Measurements from ENCODE around the gene HOGA1.

HOGA1 gene

GRCh38 chr10:97580421-97581367 is 3.5 kb upstream of the HOGA1 start:
- no peak for DNase-seq

GRCh38 chr10:97582169-97582568 is 2.0 kb upstream of the HOGA1 start:
- DNase-seq = no peak

- no peak for DNase-seq
These were observed 713 bp upstream of the HOGA1 start for GRCh38 chr10:97583476-97583875.

GRCh38 chr10:97584798-97585438 is 729 bp downstream of the HOGA1 start:
- DNase-seq = no peak

- no peak for DNase-seq
These were observed 1.2 kb downstream of the HOGA1 start for GRCh38 chr10:97585439-97585811.

GRCh38 chr10:97587183-97587582 is 3.0 kb downstream of the HOGA1 start:
- no peak for DNase-seq

GRCh38 chr10:97589479-97589878 is 5.3 kb downstream of the HOGA1 start, which contains the start of gene C10orf62:
TSS of gene C10orf62 (plus strand) at chr10:97589721. CDS start at chr10:97589898, 177 bp downstream.
- DNase-seq = no peak

GRCh38 chr10:97590082-97590747 is 6.0 kb downstream of the HOGA1 start:
- DNase-seq = no peak

- DNase-seq = no peak
These were observed 6.7 kb downstream of the HOGA1 start for GRCh38 chr10:97590748-97591495.

GRCh38 chr10:97593421-97593820 is 9.2 kb downstream of the HOGA1 start:
- no peak for DNase-seq

- no peak for DNase-seq
These were observed 12.2 kb downstream of the HOGA1 start for GRCh38 chr10:97596101-97597082.

- no peak for DNase-seq
These were observed 13.6 kb downstream of the HOGA1 start for GRCh38 chr10:97597778-97598177.

- no peak for DNase-seq
These were observed 14.4 kb downstream of the HOGA1 start for GRCh38 chr10:97598407-97599271.

- no peak for DNase-seq
These were observed 15.1 kb downstream of the HOGA1 start for GRCh38 chr10:97599272-97599619.

GRCh38 chr10:97600616-97601015 is 16.4 kb downstream of the HOGA1 start:
- no peak for DNase-seq

GRCh38 chr10:97601268-97602215 is 17.4 kb downstream of the HOGA1 start:
- DNase-seq = no peak

GRCh38 chr10:97607095-97607636 is 23.0 kb downstream of the HOGA1 start:
- DNase-seq = no peak

GRCh38 chr10:97608991-97609561 is 24.9 kb downstream of the HOGA1 start:
- DNase-seq = no peak

- DNase-seq = no peak
These were observed 27.3 kb downstream of the HOGA1 start for GRCh38 chr10:97611473-97611872.
